Activated CD4-positive, alpha-beta memory T cell treated with anti-CD3 and anti-CD28 coated beads, Interleukin-2, amount 10 ng/mL, durations not matched to agents 7 days and 5 days (primary cell): ENCODE data around the gene HNF4A. TPM values are rescaled to one million over a fixed set of nuclear protein-coding genes. Genes with fewer than 3 reads are reported as not detected.

Source experiments
- CTCF ChIA-PET: fragments of 350-600 bp; sonication (Branson Sonifier 250); formaldehyde crosslinking; loops from one replicate; lab custom pipeline; 2021; ENCODE audit warnings: antibody characterized with exemption, inconsistent platforms; lab: Charles Lee
- POLR2A ChIA-PET: fragments of 350-600 bp; sonication (Branson Sonifier 250); formaldehyde crosslinking; loops from one replicate; lab custom pipeline; 2021; ENCODE audit warnings: antibody characterized with exemption; lab: Charles Lee
- DNase-seq: peaks from one replicate; pipeline ENCODE4 v3.0.0-alpha.2; 2020
- H3K27ac Mint-ChIP-seq: one replicate; pipeline ENCODE4 v1.8.0; 2021; ENCODE audit warnings: mild to moderate bottlenecking, mixed read lengths
- H3K27me3 Mint-ChIP-seq: one replicate; pipeline ENCODE4 v1.8.0; 2021; ENCODE audit warnings: mixed read lengths
- H3K36me3 Mint-ChIP-seq: one replicate; pipeline ENCODE4 v1.8.0; 2021; ENCODE audit warnings: low read depth, mixed read lengths
- H3K4me1 Mint-ChIP-seq: one replicate; pipeline ENCODE4 v1.8.0; 2021; ENCODE audit warnings: mixed read lengths
- H3K4me3 Mint-ChIP-seq: one replicate; pipeline ENCODE4 v1.8.0; 2021; ENCODE audit warnings: mild to moderate bottlenecking, mixed read lengths
- H3K9me3 Mint-ChIP-seq: one replicate; pipeline ENCODE4 v1.8.0; 2021; ENCODE audit warnings: mixed read lengths
- total RNA-seq, 2 experiments: library from RNA; stranded (reverse); gene quantifications; one replicate each; pipeline ENCODE4 v1.2.3, GENCODE V29; 2021

Gene HNF4A
- total RNA-seq, 2 experiments from 2014 or later: not detected

- H3K4me3 Mint-ChIP-seq: no peak overlapping the region
- H3K27ac Mint-ChIP-seq: no peak overlapping the region
- no peaks in the 10 kb centered on the region for H3K36me3 Mint-ChIP-seq
- peaks cover 10% of the 10 kb centered on the region for H3K27me3 Mint-ChIP-seq
- no peaks in the 10 kb centered on the region for H3K9me3 Mint-ChIP-seq
- H3K4me1 Mint-ChIP-seq: no peaks in the 10 kb centered on the region
- POLR2A ChIA-PET: no interaction called here
- DNase-seq: no peak
- CTCF ChIA-PET: interaction anchor here (2.9 kb wide), 1 partner anchor 12 kb away, joined by 9 read pairs; no protein-coding TSS in a partner anchor
These were observed 41.1 kb downstream of the HNF4A start for GRCh38 chr20:44396369-44397130.

GRCh38 chr20:44398335-44398734 is 42.8 kb downstream of the HNF4A start:
- ChIA-PET POLR2A (no interaction called here), CTCF (no interaction called here)
- DNase-seq: no peak
- peaks cover 13% of the 10 kb centered on the region for H3K27me3 Mint-ChIP-seq
- H3K4me3 Mint-ChIP-seq: no peak overlapping the region
- no peaks in the 10 kb centered on the region for H3K9me3 Mint-ChIP-seq
- H3K27ac Mint-ChIP-seq: no peak overlapping the region
- no peaks in the 10 kb centered on the region for H3K4me1 Mint-ChIP-seq
- no peaks in the 10 kb centered on the region for H3K36me3 Mint-ChIP-seq

GRCh38 chr20:44399446-44399845 is 43.9 kb downstream of the HNF4A start:
- Mint-ChIP-seq H3K4me1 (no peaks in the 10 kb centered on the region), H3K9me3 (peaks cover 4% of the 10 kb centered on the region), H3K27ac (no peak overlapping the region), H3K27me3 (peaks cover 14% of the 10 kb centered on the region), H3K36me3 (peaks cover 1% of the 10 kb centered on the region), H3K4me3 (no peak overlapping the region)
- CTCF ChIA-PET: no interaction called here
- POLR2A ChIA-PET: no interaction called here
- DNase-seq: no peak

GRCh38 chr20:44400671-44400969 is 45.1 kb downstream of the HNF4A start:
- DNase-seq: no peak
- Mint-ChIP-seq H3K27me3 (peaks cover 13% of the 10 kb centered on the region), H3K4me3 (no peak overlapping the region), H3K36me3 (peaks cover 3% of the 10 kb centered on the region), H3K9me3 (peaks cover 10% of the 10 kb centered on the region), H3K27ac (no peak overlapping the region), H3K4me1 (no peaks in the 10 kb centered on the region)
- ChIA-PET POLR2A (no interaction called here), CTCF (no interaction called here)

- Mint-ChIP-seq H3K36me3 (peaks cover 3% of the 10 kb centered on the region), H3K4me3 (no peak overlapping the region), H3K27me3 (peaks cover 11% of the 10 kb centered on the region), H3K9me3 (peaks cover 10% of the 10 kb centered on the region), H3K4me1 (no peaks in the 10 kb centered on the region), H3K27ac (no peak overlapping the region)
- DNase-seq: no peak
- ChIA-PET POLR2A (no interaction called here), CTCF (no interaction called here)
These were observed 45.7 kb downstream of the HNF4A start for GRCh38 chr20:44400970-44401769.

- peaks cover 11% of the 10 kb centered on the region for H3K27me3 Mint-ChIP-seq
- H3K36me3 Mint-ChIP-seq: peaks cover 3% of the 10 kb centered on the region
- DNase-seq: no peak
- POLR2A ChIA-PET: no interaction called here
- H3K4me1 Mint-ChIP-seq: no peaks in the 10 kb centered on the region
- no peak overlapping the region for H3K27ac Mint-ChIP-seq
- H3K4me3 Mint-ChIP-seq: no peak overlapping the region
- peaks cover 10% of the 10 kb centered on the region for H3K9me3 Mint-ChIP-seq
- CTCF ChIA-PET: no interaction called here
These were observed 46.4 kb downstream of the HNF4A start for GRCh38 chr20:44401770-44402390.

- peaks cover 10% of the 10 kb centered on the region for H3K9me3 Mint-ChIP-seq
- CTCF ChIA-PET: no interaction called here
- no peak overlapping the region for H3K27ac Mint-ChIP-seq
- H3K4me3 Mint-ChIP-seq: no peak overlapping the region
- no peak for DNase-seq
- POLR2A ChIA-PET: no interaction called here
- H3K36me3 Mint-ChIP-seq: peaks cover 3% of the 10 kb centered on the region
- no peaks in the 10 kb centered on the region for H3K4me1 Mint-ChIP-seq
- peaks cover 11% of the 10 kb centered on the region for H3K27me3 Mint-ChIP-seq
These were observed 47.1 kb downstream of the HNF4A start for GRCh38 chr20:44402391-44403193.

GRCh38 chr20:44403194-44404112 is 48.0 kb downstream of the HNF4A start:
- Mint-ChIP-seq H3K4me1 (no peaks in the 10 kb centered on the region), H3K4me3 (no peak overlapping the region), H3K36me3 (peaks cover 3% of the 10 kb centered on the region), H3K27ac (no peak overlapping the region), H3K9me3 (peaks cover 10% of the 10 kb centered on the region), H3K27me3 (peaks cover 9% of the 10 kb centered on the region)
- no peak for DNase-seq
- ChIA-PET CTCF (no interaction called here), POLR2A (no interaction called here)

- H3K36me3 Mint-ChIP-seq: peaks cover 3% of the 10 kb centered on the region
- no peaks in the 10 kb centered on the region for H3K4me1 Mint-ChIP-seq
- H3K4me3 Mint-ChIP-seq: no peak overlapping the region
- H3K27me3 Mint-ChIP-seq: peaks cover 6% of the 10 kb centered on the region
- DNase-seq: no peak
- ChIA-PET CTCF (no interaction called here), POLR2A (no interaction called here)
- no peak overlapping the region for H3K27ac Mint-ChIP-seq
- peaks cover 10% of the 10 kb centered on the region for H3K9me3 Mint-ChIP-seq
These were observed 49.0 kb downstream of the HNF4A start for GRCh38 chr20:44404204-44405181.

- Mint-ChIP-seq H3K9me3 (peaks cover 10% of the 10 kb centered on the region), H3K27ac (no peak overlapping the region), H3K4me1 (no peaks in the 10 kb centered on the region), H3K27me3 (peaks cover 4% of the 10 kb centered on the region), H3K36me3 (peaks cover 3% of the 10 kb centered on the region), H3K4me3 (no peak overlapping the region)
- POLR2A ChIA-PET: no interaction called here
- CTCF ChIA-PET: no interaction called here
- no peak for DNase-seq
These were observed 49.8 kb downstream of the HNF4A start for GRCh38 chr20:44405257-44405656.

- ChIA-PET POLR2A (no interaction called here), CTCF (no interaction called here)
- H3K27ac Mint-ChIP-seq: no peak overlapping the region
- H3K9me3 Mint-ChIP-seq: peaks cover 10% of the 10 kb centered on the region
- DNase-seq: no peak
- H3K4me1 Mint-ChIP-seq: no peaks in the 10 kb centered on the region
- peaks cover 3% of the 10 kb centered on the region for H3K36me3 Mint-ChIP-seq
- no peak overlapping the region for H3K4me3 Mint-ChIP-seq
- H3K27me3 Mint-ChIP-seq: peaks cover 4% of the 10 kb centered on the region
These were observed 50.5 kb downstream of the HNF4A start for GRCh38 chr20:44405785-44406571.
